HCEC 1CT (cell line): Measurements from ENCODE around the gene POLD2.
A peak's percentile ranks its signal among the peaks of the same experiment; 100 is the strongest.

Experiments used
- DNase-seq: peaks from one replicate; pipeline ENCODE4 v3.0.0-alpha.2; 2017

POLD2 gene

DNA sequence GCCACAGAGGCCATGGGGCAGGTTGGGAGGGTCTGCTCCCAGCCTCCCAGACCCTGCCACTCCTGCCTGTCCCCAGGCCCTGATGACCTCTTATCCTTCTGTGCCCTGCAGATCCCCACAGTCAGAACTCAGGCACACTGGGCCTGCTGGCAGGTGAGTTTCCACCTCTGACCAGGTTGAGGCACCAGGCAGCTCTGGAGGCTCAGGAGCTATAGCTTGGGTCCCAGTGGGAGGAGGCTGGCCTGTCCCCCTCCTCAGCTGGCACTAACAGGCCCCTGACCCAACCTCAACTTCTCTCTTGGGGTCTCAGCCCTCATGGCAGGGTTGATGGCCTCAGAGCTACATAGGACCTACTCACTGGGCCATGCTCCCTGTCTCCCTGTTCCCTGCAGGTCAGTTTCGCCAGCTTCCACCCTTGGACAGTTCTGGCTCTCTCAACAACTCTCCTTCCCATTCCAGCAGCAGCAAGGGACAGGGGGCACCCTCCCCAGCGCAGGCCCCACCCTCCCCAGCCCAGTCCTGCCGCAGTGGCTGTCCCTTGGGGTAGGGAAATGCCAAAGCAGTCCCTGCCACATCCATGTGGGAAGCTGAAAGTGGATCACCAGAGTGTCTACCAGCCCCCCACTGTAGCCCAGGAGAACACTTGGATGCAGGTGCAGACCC lies 21.9 kb downstream of the POLD2 start:
- DNase-seq: no peak

DNA sequence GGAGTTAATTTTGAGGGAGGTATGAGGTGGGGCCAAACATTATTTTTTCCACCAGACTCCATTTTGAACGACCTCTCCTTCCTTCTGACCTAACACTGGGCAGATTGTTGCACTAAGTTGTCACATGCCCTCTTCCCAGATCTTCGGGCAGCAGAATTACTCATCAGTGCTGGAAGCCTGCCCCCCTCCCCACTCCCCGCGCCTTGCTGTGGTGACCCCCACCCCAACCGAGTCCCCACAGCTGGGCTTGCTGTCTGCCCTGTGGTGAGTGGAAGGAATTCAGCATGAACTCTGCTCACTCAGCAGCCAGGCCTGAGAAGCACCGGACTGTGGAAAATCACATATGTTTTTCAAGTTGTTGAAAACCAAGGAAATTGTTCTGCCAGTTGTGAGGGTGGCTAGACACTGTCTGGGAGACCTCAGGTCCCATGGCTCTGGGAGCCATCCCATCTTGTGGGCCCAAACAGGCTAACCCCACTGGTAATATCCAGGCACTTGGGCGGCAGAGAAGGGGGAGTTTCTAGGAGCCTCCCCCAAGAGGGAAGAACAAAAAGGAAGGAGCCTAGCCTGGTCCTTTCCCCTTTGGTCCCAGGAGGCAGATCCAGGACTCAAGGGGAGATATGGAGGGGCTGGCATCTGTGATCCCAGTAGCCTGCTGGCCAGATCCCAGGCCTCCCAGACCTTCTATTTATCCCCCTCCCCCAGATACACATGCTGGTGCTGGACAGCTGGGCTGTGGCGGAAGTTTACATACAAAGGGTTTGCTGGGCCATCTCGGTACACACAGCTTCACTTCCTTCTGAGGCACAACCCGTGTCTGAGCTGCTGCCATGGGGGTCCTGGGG lies 22.7 kb downstream of the POLD2 start:
- peak; percentile 47 for DNase-seq

DNA sequence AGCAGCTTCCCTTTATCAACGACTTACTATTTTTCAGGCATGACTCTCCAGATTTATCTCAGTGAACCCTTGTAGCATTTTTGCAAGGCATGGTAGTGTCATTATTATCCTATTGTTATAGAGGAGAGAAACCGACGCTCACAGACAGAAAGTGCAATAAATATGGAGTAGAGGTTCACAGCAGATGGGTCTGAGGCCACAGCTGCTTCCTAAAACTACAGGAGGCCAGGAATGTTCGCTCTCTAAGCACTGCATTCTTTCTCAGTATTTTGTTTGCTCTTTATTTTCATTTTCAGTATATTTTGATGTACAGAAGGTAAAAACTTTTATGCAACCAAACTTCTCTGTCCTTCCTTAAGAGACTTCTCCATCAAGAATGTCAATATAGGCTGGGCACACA lies 23.7 kb downstream of the POLD2 start:
- DNase-seq: no peak

DNA sequence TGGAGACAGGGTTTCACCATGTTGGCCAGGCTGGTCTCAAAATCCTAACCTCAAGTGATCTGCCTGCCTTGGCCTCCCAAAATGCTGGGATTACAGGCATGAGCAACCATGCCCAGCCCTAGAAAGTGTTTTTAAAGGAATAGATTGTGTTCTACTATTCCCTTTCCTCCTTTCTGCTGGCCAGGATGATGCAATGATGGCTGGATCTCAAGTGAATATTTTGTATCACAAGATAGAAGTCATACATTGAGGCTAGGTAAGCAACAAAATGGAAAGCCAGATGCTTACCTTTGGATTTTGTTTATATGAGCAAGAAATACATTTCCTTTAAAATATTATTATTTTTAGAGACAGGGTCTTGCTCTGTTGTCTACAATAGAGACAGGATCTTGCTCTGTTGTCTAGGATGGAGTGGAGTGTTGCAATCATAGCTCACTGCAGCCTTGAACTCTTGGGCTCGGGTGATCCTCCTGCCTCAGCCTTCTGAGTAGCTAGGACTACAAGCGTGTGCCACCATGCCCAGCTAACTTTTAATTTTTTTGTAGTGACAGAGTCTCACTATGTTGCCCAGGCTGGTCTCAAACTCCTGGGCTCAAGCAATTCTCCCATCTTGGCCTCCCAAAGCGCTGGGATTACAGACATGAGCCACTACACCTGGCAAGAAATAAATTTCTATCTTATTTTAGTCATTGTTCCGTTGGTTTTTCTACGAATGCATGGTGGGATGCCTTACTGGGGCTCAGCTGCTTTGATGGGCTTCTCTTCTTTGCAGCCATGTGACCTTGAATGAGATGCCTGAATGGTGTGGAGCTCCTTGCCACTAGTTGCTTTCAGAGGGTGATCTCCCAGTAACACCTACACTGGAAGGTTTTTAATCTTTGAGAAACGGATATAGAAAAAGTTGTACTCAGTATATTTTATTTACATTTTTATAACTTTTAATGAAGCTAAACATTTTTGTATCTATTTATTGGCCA lies 25.0 kb downstream of the POLD2 start:
- no peak for DNase-seq

DNA sequence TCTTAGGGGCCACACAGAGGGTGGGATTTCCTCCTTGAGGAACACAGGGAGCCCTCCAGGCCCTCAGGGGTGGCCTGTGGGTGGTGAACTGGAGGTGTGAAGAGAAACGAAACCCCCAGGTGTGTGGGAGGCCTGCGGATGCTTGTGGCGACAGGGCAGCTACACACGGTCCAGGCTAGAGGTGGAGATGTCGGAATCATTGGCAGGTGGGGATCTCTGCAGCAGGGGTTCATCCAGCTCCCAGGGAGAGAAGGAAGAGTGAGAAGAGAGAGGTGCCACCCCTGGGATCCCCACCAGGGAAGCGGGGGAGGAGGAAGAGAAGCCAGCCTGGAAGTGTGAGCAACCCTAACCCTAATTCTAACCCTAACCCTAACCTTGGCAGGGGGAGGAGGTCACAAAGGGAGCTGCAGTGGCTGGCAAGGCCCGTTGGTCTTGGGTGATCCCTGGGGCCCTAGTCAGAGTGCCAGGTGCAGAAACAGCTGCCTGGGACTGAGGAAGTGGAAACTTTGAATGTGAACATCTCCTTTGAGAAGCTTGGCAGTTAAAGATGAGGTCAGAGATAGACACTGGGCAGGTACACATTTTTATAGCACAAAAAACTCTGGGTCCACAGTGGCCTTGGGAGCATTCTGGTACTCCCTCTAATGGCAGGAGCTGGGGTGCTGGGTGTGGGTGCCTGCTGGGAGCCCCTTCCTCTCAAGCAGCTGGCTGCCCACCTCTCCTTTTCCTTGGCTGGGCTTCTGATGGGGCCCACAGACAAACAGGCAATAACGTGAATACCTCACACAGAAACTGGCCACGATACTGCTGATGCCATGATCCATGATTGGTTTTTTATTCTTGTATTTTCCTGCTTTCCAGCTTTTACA lies 26.1 kb downstream of the POLD2 start:
- no peak for DNase-seq

DNA sequence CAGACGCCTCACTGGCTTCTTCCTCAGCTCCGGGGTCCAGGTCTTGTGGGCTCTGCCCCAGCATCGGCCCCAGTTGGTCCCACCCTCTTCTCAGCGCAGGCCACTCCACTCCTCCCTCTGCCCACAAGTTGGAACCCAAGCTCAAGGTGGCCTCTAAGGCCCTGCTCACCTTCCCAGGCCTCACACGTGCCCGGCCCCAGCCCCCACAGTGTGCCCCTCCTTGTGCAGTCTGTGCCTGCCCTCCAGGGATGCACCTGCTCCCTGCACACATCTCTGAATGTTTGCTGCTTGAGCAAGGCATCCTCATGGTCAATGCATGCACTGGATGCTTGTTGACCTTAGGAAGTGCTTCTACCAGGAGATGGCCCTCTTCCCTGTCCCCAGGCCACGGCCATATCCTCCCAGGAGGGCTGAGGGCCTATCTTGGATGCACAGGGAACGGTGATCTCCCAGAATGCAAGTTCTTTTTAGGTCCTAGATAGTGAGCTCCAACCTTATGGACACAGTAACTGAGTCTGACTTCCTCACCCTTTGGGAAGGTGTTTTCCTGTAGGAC lies 26.9 kb downstream of the POLD2 start:
- no peak for DNase-seq

DNA sequence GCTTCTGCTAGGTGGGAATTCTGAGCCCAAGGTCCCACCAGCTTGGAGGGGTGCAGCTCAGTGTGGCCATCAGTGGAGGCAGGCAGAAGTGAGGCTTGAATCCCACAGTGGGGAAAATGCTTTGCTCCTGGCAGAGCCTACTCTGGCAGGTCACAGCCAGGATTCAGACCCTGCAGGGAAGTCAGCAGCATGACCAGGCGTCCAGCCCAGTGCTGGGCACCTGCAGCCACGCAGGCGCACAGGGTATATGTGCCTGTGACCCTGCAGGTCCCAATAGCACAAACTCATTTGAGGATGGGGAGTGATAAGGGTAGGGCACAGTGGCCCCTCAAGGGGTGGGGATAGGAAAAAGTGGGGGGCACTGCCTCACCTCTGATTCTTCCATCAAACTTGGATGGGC lies 27.6 kb downstream of the POLD2 start:
- no peak for DNase-seq

DNA sequence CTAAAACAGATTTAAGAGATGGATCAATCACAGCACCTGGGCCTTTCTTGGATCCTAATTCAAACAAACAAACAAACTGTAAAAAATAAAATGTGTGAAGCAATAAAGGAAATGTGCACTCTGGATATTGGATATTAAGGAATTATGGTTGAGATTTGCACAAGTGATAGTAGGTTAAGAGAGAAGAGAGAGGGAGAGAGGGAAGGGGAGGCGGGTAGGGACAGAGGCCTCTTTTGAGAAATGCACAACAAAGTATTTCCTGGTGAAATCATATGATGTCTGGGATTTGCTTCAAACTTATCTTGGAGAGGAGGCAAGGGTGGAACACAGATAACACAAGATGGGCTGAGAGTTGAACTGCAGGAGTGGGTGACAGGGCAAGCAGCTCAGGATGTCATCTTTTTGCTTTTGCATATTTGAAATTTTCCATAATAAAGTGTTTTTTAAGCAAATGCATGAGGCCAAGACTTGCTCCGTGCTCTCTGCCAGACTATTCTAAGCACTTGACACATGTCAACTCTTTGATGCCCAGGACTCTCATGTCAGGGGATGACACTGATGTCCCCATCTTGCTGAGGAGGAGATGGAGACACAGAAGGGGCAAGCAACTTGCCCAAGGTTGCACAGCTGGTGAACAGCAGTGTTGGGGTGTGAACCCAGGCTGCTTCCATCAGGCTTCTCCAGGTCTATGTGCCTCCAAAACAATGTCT lies 28.3 kb downstream of the POLD2 start:
- DNase-seq: no peak

DNA sequence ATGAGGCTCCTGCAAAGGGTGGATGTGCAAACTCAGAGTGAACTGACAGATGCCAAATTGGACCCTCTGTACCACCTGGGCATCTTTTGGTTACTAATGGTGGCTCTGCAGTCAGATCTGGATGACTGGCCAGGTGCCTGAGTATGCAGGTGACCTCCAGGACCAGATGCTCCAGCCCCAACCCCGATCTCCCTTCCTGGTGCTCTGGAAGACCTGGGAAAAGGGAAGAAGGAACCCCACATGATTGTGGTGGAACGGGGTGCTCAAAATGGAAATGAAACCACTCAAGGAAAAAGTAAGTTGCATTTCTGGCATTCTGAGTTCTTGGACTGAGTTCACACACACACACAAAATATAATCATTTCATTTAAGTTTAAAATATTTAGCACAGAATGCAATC lies 29.0 kb downstream of the POLD2 start:
- DNase-seq: no peak

DNA sequence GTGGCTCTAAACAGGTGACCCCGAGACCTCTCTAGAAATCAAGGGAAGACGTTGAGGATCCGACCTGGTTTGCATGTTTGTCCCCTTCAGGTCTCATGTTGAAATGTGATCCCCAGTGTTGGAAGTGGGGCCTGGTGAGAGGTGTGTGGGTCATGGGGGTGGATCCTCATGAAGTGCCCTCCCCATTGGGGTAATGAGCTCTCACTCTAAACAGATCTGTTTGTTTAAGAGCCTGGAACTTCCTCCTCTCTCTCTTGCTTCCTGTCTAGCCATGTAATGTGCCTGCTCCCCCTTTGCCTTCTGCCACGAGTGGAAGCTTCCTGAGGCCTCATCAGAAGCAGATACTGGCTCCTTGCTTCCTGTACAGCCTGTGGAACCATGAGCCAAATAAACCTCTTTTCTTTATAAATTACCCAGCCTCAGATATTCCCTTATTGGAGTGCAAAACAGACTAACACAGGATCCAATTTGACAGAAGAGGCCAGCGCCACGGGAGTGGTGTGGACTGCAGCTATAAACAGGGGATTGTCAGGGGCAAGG lies 30.2 kb downstream of the POLD2 start:
- no peak for DNase-seq

DNA sequence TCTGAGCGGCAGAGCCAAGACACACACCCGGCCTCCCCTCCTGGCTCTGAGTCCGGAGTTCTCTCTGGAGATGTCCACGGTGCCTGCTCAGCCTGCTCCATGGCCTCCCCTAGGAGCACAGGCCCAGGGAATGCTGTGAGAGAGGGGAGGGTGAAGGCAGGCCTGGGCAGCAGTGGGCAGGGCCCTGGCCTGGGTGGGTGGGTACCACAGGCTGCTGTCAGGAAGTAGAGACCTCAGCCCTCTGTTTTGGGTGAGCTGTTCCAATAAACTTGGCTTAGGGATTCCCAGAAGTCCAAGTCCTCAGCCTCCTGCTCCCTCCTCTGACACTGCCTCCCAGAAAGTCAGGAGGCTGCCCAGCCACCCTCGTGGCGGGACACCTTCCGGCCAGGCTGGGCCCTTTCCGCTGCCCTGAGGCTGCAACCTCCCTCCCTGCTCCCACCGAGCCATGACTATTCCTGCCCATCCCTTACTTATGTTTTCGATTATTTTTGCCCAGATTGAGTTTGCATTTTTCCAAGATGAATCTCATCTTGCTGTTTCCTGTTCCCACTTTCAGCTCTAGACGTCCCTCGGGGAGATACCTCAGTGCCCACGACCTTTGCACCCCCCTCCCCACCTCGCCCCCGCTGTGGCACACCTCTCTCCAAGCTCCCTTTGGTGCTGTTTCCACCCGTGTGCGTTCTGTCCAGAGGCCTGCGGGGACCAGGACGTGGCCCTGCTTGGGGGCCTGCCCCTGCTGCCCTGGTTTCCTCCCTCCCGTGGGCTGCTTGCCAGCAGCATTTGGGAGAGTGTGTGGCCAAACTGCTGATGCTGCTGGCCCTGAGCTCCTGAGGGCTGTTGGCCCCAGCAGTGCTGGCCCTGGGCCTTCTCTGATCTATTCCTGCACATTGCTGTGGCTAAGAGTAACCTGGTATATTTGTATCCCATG lies 35.2 kb downstream of the POLD2 start:
- DNase-seq: peak; percentile 93

DNA sequence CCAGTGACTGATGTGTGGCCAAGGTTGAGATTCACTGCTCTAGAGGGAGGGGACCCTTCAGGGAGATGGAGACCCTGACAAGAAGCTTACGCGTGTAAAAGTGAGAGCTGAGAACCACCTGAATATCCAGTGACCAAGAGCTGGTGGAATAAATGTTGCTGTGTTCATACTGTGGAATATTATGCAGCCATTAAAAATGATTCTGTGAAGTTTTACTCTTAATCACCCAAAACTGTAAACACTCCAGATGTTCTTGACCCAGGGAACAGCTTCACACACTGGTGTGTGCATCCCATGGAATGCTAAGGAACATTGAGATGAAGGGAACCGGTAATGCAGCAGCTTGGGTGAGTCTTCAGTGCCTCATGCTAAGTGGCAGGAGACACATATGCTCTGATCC lies 36.7 kb downstream of the POLD2 start:
- no peak for DNase-seq

DNA sequence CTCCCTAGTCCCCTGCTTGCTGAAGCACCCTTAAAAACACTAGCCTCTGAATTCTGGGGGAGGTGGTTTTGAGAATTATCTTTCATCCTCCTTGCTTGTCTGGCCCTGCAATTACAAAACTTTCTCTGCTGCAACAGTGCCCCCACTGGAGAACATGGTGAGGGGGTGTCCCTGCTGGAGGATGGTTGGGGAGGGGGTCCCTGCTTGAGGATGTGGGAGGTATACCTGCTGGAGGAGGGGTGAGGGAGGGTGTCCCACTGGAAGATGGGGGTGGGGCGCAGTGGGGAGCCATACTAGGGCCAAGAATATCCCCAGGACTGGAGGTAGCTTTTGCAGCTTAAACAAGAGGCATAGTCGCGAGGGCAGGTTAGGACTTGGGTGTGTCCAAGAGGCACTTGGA lies 37.8 kb downstream of the POLD2 start:
- no peak for DNase-seq

DNA sequence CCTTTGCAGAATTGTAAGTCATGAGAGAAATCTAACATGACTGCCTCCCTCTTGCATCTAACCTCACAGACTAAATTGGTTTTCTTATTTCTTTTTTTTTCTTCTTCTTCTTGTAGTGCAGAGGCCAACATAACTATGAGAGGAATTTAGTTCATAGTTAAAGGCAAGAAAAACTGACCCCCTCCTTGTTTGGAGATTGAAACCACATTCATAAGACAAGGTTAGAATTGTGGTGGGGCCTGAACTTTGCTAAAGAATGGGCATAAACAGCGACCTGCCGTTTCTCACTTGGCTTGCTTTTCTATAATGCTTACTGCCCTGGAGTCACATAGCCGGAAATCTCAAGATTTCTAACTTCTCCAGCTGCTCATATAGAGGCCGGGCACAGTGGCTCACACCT lies 38.6 kb downstream of the POLD2 start:
- no peak for DNase-seq

DNA sequence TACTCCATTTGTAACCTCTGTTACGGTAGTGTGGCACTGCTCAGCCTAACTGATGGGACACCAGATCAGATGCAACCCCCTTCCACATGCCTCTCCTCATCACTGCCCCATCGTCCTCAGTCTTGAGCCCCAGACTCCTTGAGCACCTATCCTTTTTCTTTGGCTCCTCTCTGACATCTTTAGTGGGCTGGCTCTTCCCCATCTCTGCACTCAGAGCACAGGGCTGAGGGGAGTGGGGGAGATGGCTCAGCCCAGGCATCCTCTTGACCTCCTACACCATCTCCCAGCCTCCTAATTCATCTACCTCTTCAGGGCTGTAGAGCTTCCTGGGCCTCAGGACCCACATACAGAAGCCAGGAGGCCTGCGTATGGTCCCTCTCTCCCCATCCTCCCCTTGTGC lies 39.6 kb downstream of the POLD2 start:
- no peak for DNase-seq

DNA sequence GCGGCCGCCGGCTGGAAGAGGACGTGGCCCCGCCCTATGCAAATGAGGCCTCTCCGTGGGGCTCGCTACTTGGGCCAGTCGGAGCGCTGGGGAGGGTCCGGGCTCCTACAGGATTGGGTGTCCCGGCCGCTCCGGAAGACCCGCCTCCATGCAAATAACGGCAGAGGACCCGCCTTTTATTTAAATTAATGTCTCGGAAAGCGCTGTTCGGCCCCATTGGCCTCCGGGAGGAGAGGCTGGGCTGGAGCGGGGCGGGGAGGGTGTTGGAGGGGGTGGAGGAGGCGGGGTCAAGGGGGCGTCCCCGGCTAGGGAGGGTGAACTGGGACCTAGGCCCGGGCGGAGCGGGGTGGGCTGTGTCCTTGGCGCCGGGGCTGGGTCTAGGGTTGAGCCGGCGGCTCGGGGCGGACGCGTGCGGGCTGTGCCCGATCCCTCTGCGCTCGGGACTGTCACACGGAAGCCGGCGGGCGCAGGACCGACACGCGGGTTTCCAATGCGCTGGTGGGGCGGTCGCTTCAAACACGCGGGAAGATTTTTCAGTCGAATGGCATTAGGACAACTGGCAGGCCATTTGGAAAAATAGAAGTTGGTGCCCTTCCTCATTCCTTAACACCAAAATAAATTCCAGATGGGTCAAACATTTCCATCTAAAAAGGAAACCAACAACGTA lies 40.7 kb downstream of the POLD2 start:
- DNase-seq: peak; percentile 100

DNA sequence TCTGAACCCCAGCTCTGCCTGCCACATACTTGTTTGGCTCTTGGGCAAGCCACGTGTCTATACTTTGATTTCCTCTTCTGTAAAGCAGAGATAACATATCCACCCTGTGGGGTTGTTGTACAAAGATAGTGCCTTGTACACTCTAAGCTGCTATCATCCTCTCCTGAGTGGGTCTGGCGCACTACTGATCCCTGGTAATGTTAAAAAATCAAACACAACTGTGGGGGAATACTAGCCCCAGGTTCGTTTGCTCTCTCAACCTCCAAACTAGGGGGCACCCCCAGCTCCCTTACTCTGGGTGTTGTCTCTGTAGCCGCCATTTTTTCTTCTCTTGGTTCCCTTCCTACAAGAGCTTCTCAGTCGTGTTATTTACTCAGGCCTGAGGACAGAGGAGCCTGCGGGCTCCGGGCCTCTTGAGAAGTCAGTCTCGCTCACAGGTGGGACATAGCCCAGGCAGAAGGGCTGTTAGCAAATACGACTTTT lies 42.0 kb downstream of the POLD2 start:
- DNase-seq: no peak

DNA sequence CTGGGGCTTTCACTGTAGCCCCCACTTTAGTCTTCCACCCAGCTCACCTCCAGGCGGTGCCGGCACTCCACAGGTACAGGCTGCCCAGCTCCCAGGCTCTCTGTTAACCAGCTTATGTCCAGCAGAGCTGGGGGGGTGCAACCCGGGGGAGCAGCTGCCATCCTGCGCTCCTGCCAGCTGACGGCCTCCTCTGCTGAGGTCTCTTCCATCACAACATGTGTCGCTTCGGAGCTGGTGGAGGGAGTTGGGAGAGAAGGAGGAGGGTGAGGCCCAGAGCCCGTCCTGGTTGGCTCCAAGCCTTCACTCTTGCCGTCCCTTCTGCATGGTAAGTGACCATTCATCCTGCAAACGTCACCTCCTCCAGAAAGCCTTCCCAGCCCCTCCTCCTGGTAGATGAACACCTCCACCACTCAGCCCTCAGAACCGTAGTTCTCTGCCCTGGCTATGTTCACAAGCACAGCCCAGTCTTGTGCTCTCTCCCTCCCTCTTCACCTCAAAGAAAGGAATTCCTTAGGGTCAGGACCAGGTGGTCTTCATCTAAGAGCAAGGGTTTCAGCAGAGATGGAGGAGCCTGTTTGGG lies 42.6 kb downstream of the POLD2 start:
- DNase-seq: no peak

DNA sequence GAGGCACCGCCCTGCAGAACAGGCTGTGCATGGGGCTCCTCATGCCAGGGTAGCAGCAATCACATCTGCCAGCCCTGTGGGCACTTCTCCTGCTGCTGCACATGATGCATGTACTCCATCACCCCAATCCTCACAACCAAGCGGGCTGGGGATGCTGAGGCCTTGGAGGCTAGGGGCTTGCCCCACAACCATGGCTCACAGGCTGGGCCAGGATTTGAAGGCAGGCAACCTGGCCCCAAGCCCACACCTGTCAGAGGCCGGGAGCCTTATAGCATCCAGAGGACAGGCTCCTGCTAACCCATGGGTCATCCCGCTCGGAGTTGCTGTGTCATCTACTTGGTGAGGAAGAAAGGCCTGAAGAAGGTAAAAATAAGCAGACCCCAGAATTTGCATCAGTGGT lies 43.2 kb downstream of the POLD2 start:
- no peak for DNase-seq
